ENCODE data around the gene BAIAP2. TPM values are rescaled to one million over a fixed set of nuclear protein-coding genes. Genes with fewer than 3 reads are reported as not detected.

BAIAP2 gene
- total RNA-seq, 1 experiment from 2014 or later = 67.0 TPM

DNA sequence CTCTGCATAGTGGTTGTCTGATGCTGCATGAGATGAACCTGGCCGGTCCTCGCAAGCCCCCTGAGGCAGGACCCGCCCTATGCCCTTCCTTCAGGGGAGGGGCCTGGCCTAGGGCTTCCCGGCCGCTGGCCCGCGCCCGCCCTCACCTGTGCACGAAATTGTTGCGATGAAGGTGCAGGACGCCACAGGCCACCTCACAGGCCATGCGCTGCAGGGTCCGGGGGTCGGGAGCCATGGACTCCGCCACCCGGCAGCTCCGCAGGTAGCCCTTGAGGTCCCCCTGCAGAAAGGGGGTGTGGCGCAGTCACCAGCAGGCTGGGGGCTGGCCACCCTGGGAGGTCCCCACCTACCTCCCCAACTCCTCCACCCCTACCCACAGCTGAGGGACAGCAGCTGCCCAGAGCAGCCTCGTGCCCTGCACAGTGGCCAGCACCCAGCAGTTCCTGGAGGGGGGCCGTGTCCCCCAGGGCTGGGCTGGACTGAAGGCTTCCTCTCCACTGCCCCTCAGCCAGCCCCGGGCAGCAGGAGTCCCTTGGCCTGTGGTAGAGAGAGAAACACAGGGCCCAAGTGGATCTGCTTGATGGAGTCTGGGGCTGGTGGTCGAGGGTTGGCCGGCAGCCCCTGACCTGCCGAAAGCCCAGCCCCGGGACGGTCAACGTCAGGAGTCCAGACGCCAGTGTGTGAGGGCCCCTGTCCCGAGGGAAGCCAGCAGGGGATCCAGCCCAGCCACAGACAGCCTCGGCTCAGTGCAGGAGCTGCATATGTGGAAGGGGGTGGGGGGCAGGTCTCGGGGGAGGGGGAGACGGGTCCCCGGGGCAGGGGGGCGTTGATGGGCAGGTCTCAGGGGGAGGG lies 91.6 kb downstream of the BAIAP2 start:
- Mint-ChIP-seq H3K36me3 (ENCODE audit: insufficient read depth, unreplicated experiment) (peaks cover 6% of the 10 kb centered on the region), H3K9me3 (ENCODE audit: unreplicated experiment) (no peaks in the 10 kb centered on the region), H3K27me3 (ENCODE audit: insufficient read depth, unreplicated experiment) (no peaks in the 10 kb centered on the region), H3K4me3 (ENCODE audit: unreplicated experiment) (no peak overlapping the region), H3K4me1 (ENCODE audit: insufficient read depth, unreplicated experiment) (no peaks in the 10 kb centered on the region), H3K27ac (ENCODE audit: low read depth, unreplicated experiment) (no peak overlapping the region)
- DNase-seq (ENCODE audit: unreplicated experiment) = no peak
- ChIA-PET POLR2A (no interaction called here), CTCF (interaction anchor here (0.5 to 0.8 kb wide), 3 partner anchors 15 to 397 kb away, joined by 3 read pairs; no protein-coding TSS in a partner anchor)
- TF ChIP-seq, protein P1, sequence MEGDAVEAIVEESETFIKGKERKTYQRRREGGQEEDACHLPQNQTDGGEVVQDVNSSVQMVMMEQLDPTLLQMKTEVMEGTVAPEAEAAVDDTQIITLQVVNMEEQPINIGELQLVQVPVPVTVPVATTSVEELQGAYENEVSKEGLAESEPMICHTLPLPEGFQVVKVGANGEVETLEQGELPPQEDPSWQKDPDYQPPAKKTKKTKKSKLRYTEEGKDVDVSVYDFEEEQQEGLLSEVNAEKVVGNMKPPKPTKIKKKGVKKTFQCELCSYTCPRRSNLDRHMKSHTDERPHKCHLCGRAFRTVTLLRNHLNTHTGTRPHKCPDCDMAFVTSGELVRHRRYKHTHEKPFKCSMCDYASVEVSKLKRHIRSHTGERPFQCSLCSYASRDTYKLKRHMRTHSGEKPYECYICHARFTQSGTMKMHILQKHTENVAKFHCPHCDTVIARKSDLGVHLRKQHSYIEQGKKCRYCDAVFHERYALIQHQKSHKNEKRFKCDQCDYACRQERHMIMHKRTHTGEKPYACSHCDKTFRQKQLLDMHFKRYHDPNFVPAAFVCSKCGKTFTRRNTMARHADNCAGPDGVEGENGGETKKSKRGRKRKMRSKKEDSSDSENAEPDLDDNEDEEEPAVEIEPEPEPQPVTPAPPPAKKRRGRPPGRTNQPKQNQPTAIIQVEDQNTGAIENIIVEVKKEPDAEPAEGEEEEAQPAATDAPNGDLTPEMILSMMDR (IDR thresholded peaks at IDR 0.05; ENCODE audit: unreplicated experiment) = no peak
- no TSS peak for BruUV-seq (replicated peaks)
- intact Hi-C loops (cut with micrococcal nuclease) = no loop called here

DNA sequence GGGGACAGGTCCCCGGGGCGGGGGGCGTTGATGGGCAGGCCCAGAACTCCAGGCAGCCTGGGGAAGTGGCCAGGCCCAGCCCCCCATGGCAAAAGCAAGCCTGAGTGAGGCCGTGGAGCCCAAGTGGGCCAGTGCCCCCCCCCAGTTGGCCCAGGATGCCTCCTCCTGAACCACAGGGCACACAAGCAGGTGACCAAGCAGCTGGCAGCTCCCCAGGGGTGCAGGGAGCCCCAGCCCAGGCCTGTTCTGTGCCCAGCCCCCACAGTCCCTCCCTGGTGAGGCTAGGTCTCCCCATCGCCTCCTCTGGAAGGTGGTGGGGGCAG lies 92.1 kb downstream of the BAIAP2 start:
- ChIA-PET POLR2A (no interaction called here), CTCF (interaction anchor here (0.5 to 0.8 kb wide), 2 partner anchors 14 to 396 kb away, joined by 3 read pairs; no protein-coding TSS in a partner anchor)
- intact Hi-C loops (cut with micrococcal nuclease) = no loop called here
- no TSS peak for BruUV-seq (replicated peaks)
- Mint-ChIP-seq H3K36me3 (ENCODE audit: insufficient read depth, unreplicated experiment) (peaks cover 6% of the 10 kb centered on the region), H3K27ac (ENCODE audit: low read depth, unreplicated experiment) (no peak overlapping the region), H3K4me3 (ENCODE audit: unreplicated experiment) (no peak overlapping the region), H3K27me3 (ENCODE audit: insufficient read depth, unreplicated experiment) (no peaks in the 10 kb centered on the region), H3K4me1 (ENCODE audit: insufficient read depth, unreplicated experiment) (no peaks in the 10 kb centered on the region), H3K9me3 (ENCODE audit: unreplicated experiment) (no peaks in the 10 kb centered on the region)
- TF ChIP-seq, protein P1 (IDR thresholded peaks at IDR 0.05; ENCODE audit: unreplicated experiment) = no peak
- DNase-seq (ENCODE audit: unreplicated experiment) = no peak

DNA sequence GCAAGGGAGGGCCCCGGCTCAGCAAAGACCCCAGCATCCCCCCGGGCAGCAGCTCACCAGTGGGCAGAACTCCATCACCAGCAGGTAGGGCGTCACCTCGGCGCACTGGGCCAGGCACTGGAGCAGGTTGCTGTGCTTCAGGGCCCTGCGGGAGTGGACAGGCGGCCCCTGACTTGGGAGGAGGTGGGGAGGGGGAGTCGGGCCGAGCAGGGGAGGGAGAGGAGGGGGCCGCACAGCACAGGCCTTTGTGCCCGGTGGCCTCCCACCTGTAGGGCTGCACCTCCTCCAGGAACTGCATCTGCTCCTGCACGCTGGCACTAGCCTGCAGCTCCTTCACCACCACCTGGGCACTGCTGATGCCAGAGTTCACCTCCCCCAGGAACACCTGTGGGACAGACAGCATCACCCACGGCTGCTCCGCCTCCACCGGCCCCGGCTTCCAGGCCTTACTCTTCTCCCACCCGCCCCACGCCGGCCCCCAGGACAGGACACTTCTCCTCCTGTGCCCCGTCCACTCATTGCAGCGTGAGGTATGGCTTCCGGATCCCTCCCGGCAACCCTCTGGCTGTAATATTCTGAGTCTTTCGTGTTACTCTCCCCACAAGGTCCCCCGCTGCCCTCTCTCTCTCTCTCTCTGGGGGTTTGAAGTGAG lies 92.7 kb downstream of the BAIAP2 start:
- CTCF ChIA-PET = interaction anchor here (0.8 kb wide), 1 partner anchor 14 kb away, joined by 3 read pairs; no protein-coding TSS in a partner anchor
- POLR2A ChIA-PET = interaction anchor here (0.6 kb wide), 1 partner anchor 8 kb away, joined by 3 read pairs; no protein-coding TSS in a partner anchor
- Mint-ChIP-seq H3K36me3 (ENCODE audit: insufficient read depth, unreplicated experiment) (peaks cover 4% of the 10 kb centered on the region), H3K9me3 (ENCODE audit: unreplicated experiment) (no peaks in the 10 kb centered on the region), H3K4me1 (ENCODE audit: insufficient read depth, unreplicated experiment) (no peaks in the 10 kb centered on the region), H3K27me3 (ENCODE audit: insufficient read depth, unreplicated experiment) (no peaks in the 10 kb centered on the region), H3K4me3 (ENCODE audit: unreplicated experiment) (no peak overlapping the region), H3K27ac (ENCODE audit: low read depth, unreplicated experiment) (no peak overlapping the region)
- TF ChIP-seq, protein P1 (IDR thresholded peaks at IDR 0.05; ENCODE audit: unreplicated experiment) = no peak
- no TSS peak for BruUV-seq (replicated peaks)
- intact Hi-C loops (cut with micrococcal nuclease) = no loop called here
- DNase-seq (ENCODE audit: unreplicated experiment) = no peak

DNA sequence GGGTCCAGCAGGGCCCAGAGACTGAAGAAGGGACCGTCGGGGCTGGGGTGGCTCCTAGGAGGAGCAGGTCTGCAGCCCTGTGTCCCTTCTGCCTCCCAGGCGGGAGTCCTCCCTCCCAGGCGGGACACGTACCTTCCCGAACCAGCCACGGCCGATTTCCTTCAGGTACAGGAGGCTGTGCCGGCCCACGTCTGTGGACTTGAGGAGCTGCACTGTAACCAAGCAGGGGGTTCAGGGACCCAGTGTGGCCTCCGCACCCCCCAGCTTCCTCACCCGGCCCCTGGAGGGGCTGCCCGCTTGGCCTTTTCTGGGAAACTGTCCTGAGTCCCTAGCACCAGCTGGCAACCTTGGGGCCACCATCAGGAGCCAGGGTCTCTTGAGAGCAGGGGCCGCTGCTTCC lies 93.4 kb downstream of the BAIAP2 start:
- Mint-ChIP-seq H3K9me3 (ENCODE audit: unreplicated experiment) (no peaks in the 10 kb centered on the region), H3K27ac (ENCODE audit: low read depth, unreplicated experiment) (no peak overlapping the region), H3K27me3 (ENCODE audit: insufficient read depth, unreplicated experiment) (no peaks in the 10 kb centered on the region), H3K4me3 (ENCODE audit: unreplicated experiment) (no peak overlapping the region), H3K4me1 (ENCODE audit: insufficient read depth, unreplicated experiment) (no peaks in the 10 kb centered on the region), H3K36me3 (ENCODE audit: insufficient read depth, unreplicated experiment) (no peaks in the 10 kb centered on the region)
- intact Hi-C loops (cut with micrococcal nuclease) = no loop called here
- DNase-seq (ENCODE audit: unreplicated experiment) = no peak
- POLR2A ChIA-PET = interaction anchor here (0.6 kb wide), 1 partner anchor 9 kb away, joined by 3 read pairs; no protein-coding TSS in a partner anchor
- TF ChIP-seq, protein P1 (IDR thresholded peaks at IDR 0.05; ENCODE audit: unreplicated experiment) = no peak
- no TSS peak for BruUV-seq (replicated peaks)
- CTCF ChIA-PET = no interaction called here

Measured in MCF 10A (cell line).